Measurements from ENCODE around the gene RPL4.

- TF ChIP-seq CTCF (IDR thresholded peaks at IDR 0.05; ENCODE audit: insufficient read depth, low read length) (no peak), POLR2AphosphoS5 (IDR thresholded peaks at IDR 0.05; ENCODE audit: low read depth) (no peak)
Measured at GRCh38 chr15:66508293-66508883, 3.7 kb upstream of the RPL4 start.
